GM20000 (cell line): ENCODE results near the gene AK2.
"Not testable (repeated sequence)": the region's sequence is repeated elsewhere in the genome, so short reads cannot be mapped to it uniquely, and the experiment has no call there.

ENCODE experiments used
- DNase-seq: peaks from one replicate; pipeline ENCODE4 v3.0.0; 2012; ENCODE audit warnings: low spot score
- CTCF ChIP-seq: IDR thresholded peaks from 2 replicates; pipeline ENCODE4 v1.5.1; 2012; ENCODE audit warnings: mild to moderate bottlenecking, control low read depth; ENCODE audit errors: extremely low read depth, missing control alignments

The AK2 gene

GRCh38 chr1:32984455-32985171 is 52.1 kb downstream of the AK2 start:
- no peak for TF ChIP-seq CTCF
- peak; percentile 51 for DNase-seq

- TF ChIP-seq CTCF, result no peak
- DNase-seq, result no peak
These were observed 52.6 kb downstream of the AK2 start for GRCh38 chr1:32984090-32984454.

- no peak for DNase-seq
- TF ChIP-seq CTCF, result no peak
These were observed 53.7 kb downstream of the AK2 start for GRCh38 chr1:32983020-32983419.

GRCh38 chr1:32981003-32981901 is 55.4 kb downstream of the AK2 start:
- peak; percentile 87 for DNase-seq
- TF ChIP-seq CTCF, result no peak

GRCh38 chr1:32980080-32980479 is 56.6 kb downstream of the AK2 start:
- no peak for DNase-seq
- no peak for TF ChIP-seq CTCF

GRCh38 chr1:32978854-32979253 is 57.8 kb downstream of the AK2 start:
- no peak for DNase-seq
- TF ChIP-seq CTCF, result no peak

GRCh38 chr1:32977546-32978087 is 59.1 kb downstream of the AK2 start:
- no peak for TF ChIP-seq CTCF
- DNase-seq, result no peak

GRCh38 chr1:32975055-32975454 is 61.6 kb downstream of the AK2 start:
- not testable (repeated sequence) for DNase-seq

GRCh38 chr1:32973458-32973857 is 63.2 kb downstream of the AK2 start:
- not testable (repeated sequence) for DNase-seq
